GM12878 (cell line): ENCODE measurements around the gene DGKA. TPM values are rescaled to one million over a fixed set of nuclear protein-coding genes. Genes with fewer than 3 reads are reported as not detected.

Experiments used
- ATAC-seq: fragments of 200-7000 bp; cut with Tn5 transposase; 3 replicates; pipeline ENCODE4 v1.9.1; 2020; ENCODE audit warnings: mild to moderate bottlenecking, moderate library complexity
- BruUV-seq: library from RNA; stranded (reverse); fragments of 400-500 nt; replicated peaks from 2 replicates; lab custom pipeline; 2021; lab: Mats Ljungman, UMichigan
- CTCF ChIA-PET: fragments of 300-600 bp; sonication (Branson Sonifier 250); formaldehyde crosslinking; extraction: SDS; loops from one replicate; lab custom pipeline; 2021; ENCODE audit warnings: inconsistent platforms; lab: Yijun Ruan, JAX
- POLR2A ChIA-PET: fragments of 350-600 bp; formaldehyde crosslinking; extraction: SDS; loops from one replicate; lab custom pipeline; 2021; ENCODE audit warnings: inconsistent platforms; lab: Charles Lee
- RAD21 ChIA-PET: fragments of 300-600 bp; sonication (Branson Sonifier 250); formaldehyde crosslinking; loops from one replicate; lab custom pipeline; 2023; ENCODE audit warnings: antibody characterized with exemption; ENCODE audit not compliant: unreplicated experiment; lab: Charles Lee
- SMC1A ChIA-PET: fragments of 300-600 bp; sonication (Branson Sonifier 250); formaldehyde crosslinking; loops from one replicate; lab custom pipeline; 2023; ENCODE audit not compliant: unreplicated experiment, uncharacterized antibody; lab: Charles Lee
- DNase-seq: peaks from one replicate; pipeline ENCODE4 v3.0.0-alpha.2; 2011; ENCODE audit warnings: low read depth, low spot score
- FAIRE-seq: peaks from 3 replicates; lab custom pipeline; 2011; peaks lifted over from hg19 to GRCh38; lab: Jason Lieb, UNC
- H2AFZ ChIP-seq: 2 replicates; pipeline ENCODE4 v1.6.0; 2011; ENCODE audit warnings: low read depth, low read length, control low read depth; ENCODE audit not compliant: control insufficient read depth
- H3K27ac ChIP-seq: 2 replicates; pipeline ENCODE4 v1.5.1; 2011; ENCODE audit warnings: control low read depth; ENCODE audit not compliant: control insufficient read depth, insufficient read depth
- H3K27me3 ChIP-seq, 2 experiments: replicated peaks in 1 of 2; 2 replicates each; pipeline versions ENCODE4 v1.6.0 to v1.6.1; 2011; ENCODE audit warnings: low read length in 1 of 2; ENCODE audit not compliant: control insufficient read depth in 2 of 2, insufficient read depth in 2 of 2
- H3K36me3 ChIP-seq, 2 experiments: 2 replicates each; pipeline ENCODE4 v1.5.1; 2011; ENCODE audit warnings: low read length in 1 of 2; ENCODE audit not compliant: control insufficient read depth in 2 of 2, insufficient read depth in 2 of 2
- H3K4me1 ChIP-seq: 2 replicates; pipeline ENCODE4 v1.6.1; 2011; ENCODE audit warnings: mild to moderate bottlenecking, low read length, moderate library complexity, mixed read lengths; ENCODE audit not compliant: control insufficient read depth, insufficient read depth
- H3K4me2 ChIP-seq: 2 replicates; pipeline ENCODE4 v1.6.0; 2011; ENCODE audit warnings: control low read depth; ENCODE audit not compliant: control insufficient read depth, insufficient read depth
- H3K4me3 ChIP-seq: fragments of 200-600 bp; sonication (generic); 2 replicates; pipeline ENCODE4 v1.5.1; 2016
- H3K79me2 ChIP-seq: 2 replicates; pipeline ENCODE4 v1.6.0; 2011; ENCODE audit warnings: low read length; ENCODE audit not compliant: control insufficient read depth, insufficient read depth
- H3K9ac ChIP-seq: 2 replicates; pipeline ENCODE4 v1.8.0; 2011; ENCODE audit warnings: low read length, control low read depth, mixed read lengths; ENCODE audit not compliant: control insufficient read depth, insufficient read depth
- H3K9me3 ChIP-seq: replicated peaks from 3 replicates; pipeline ENCODE4 v1.5.1; 2011; ENCODE audit warnings: mild to moderate bottlenecking, low read length; ENCODE audit not compliant: control insufficient read depth, insufficient read depth
- H4K20me1 ChIP-seq: 2 replicates; pipeline ENCODE4 v1.6.0; 2011; ENCODE audit not compliant: control insufficient read depth, insufficient read depth
- BHLHE40 ChIP-seq, 2 experiments: fragments of 450-650 bp in 1 of 2; IDR thresholded peaks; 2 replicates each; pipeline ENCODE4 v1.6.1; 2011 to 2017; ENCODE audit warnings: low read depth in 2 of 2, borderline replicate concordance in 1 of 2, improper control_type of control experiment in 1 of 2, low read length in 1 of 2, mild to moderate bottlenecking in 1 of 2
- EGR1 ChIP-seq, 2 experiments: IDR thresholded peaks; 1 replicate in 1 of 2; 2 replicates in 1 of 2; pipeline ENCODE4 v1.6.1; 2011 to 2012; ENCODE audit warnings: low read depth in 2 of 2, low read length in 2 of 2, borderline replicate concordance in 1 of 2, mild to moderate bottlenecking in 1 of 2, moderate library complexity in 1 of 2
- GATAD2B ChIP-seq: fragments of 450-650 bp; conservative IDR thresholded peaks from 2 replicates; pipeline ENCODE4 v1.6.1; 2017; ENCODE audit warnings: low read depth, mild to moderate bottlenecking, moderate library complexity
- IKZF2 ChIP-seq, 2 experiments: fragments of 450-650 bp; IDR thresholded peaks; 2 replicates each; pipeline ENCODE4 v1.6.1; 2017; ENCODE audit warnings: mild to moderate bottlenecking in 2 of 2, moderate library complexity in 2 of 2
- NFIC ChIP-seq: IDR thresholded peaks from 2 replicates; pipeline ENCODE4 v1.6.1; 2012; ENCODE audit warnings: low read depth, mild to moderate bottlenecking, inconsistent platforms, low read length, moderate library complexity
- NFYB ChIP-seq: IDR thresholded peaks from 2 replicates; pipeline ENCODE4 v1.6.1; 2011; ENCODE audit warnings: low read depth, mild to moderate bottlenecking, low read length, improper control_type of control experiment, moderate library complexity; ENCODE audit not compliant: insufficient read depth
- POLR2A ChIP-seq: IDR thresholded peaks from 2 replicates; pipeline ENCODE4 v1.6.1; 2011; ENCODE audit warnings: low read depth, mild to moderate bottlenecking, low read length
- POLR2AphosphoS2 ChIP-seq: IDR thresholded peaks from 2 replicates; pipeline ENCODE4 v1.6.1; 2011; ENCODE audit warnings: low read depth, mild to moderate bottlenecking, low read length, improper control_type of control experiment, moderate library complexity
- POLR2AphosphoS5 ChIP-seq: IDR thresholded peaks from 2 replicates; pipeline ENCODE4 v1.6.1; 2011; ENCODE audit warnings: mild to moderate bottlenecking, low read length, inconsistent platforms
- POU2F2 ChIP-seq: IDR thresholded peaks from 3 replicates; pipeline ENCODE4 v1.6.1; 2011; ENCODE audit warnings: low read depth, mild to moderate bottlenecking, low read length, borderline replicate concordance
- RCOR1 ChIP-seq: conservative IDR thresholded peaks from 2 replicates; pipeline ENCODE4 v1.6.1; 2012; ENCODE audit warnings: low read depth, low read length, improper control_type of control experiment
- SMAD1 ChIP-seq: fragments of 450-650 bp; IDR thresholded peaks from 2 replicates; pipeline ENCODE4 v1.6.1; 2018; ENCODE audit warnings: mild to moderate bottlenecking, low read depth; ENCODE audit not compliant: partially characterized antibody
- SMAD5 ChIP-seq: IDR thresholded peaks from 2 replicates; pipeline ENCODE4 v1.6.1; 2016; ENCODE audit warnings: antibody characterized with exemption, low read depth
- YY1 ChIP-seq: IDR thresholded peaks from 2 replicates; pipeline ENCODE4 v1.6.1; 2011; ENCODE audit warnings: low read depth, mild to moderate bottlenecking, low read length
- ZNF24 ChIP-seq: fragments of 450-650 bp; IDR thresholded peaks from 2 replicates; pipeline ENCODE4 v1.6.1; 2017; ENCODE audit warnings: antibody characterized with exemption, mild to moderate bottlenecking
- ZSCAN29 ChIP-seq: fragments of 450-650 bp; IDR thresholded peaks from 2 replicates; pipeline ENCODE4 v1.6.1; 2017; ENCODE audit warnings: mild to moderate bottlenecking, moderate library complexity
- WGBS: methylation state at CpG from one replicate; pipeline ENCODE4 v1.1.6; 2016; ENCODE audit warnings: low lambda C conversion rate; ENCODE audit not compliant: insufficient replicate concordance, insufficient coverage; ENCODE audit errors: missing lambda C conversion rate; 5-methylcytosine and 5-hydroxymethylcytosine counted together
- in situ Hi-C: fragments of 300-500 bp; cut with MboI; formaldehyde crosslinking; loops from 9 replicates; pipeline ENCODE4 v1.14.3; 2018; ENCODE audit warnings: mixed read lengths
- intact Hi-C: fragments of 100-400 bp; cut with micrococcal nuclease; formaldehyde crosslinking; loops from one replicate; pipeline ENCODE4 v1.14.2; 2022; ENCODE audit not compliant: unreplicated experiment
- polyA plus RNA-seq, 11 experiments: library from polyadenylated mRNA; depleted of rRNA in 4 of 11; unstranded in 6 of 11; stranded (reverse) in 5 of 11; fragments of >200 nt; fragmentation: Nextera tagmentation in 4 of 11; fragmentation: Illumina TruSeq in 1 of 11; extraction: Ambion mirVana in 4 of 11; extraction: Trizol in 1 of 11; gene quantifications; 1 replicate in 1 of 11; 2 replicates in 10 of 11; pipeline versions ENCODE4 v1.2.1 to v1.2.3, GENCODE V29; 2011 to 2016; ENCODE audit warnings: inconsistent platforms in 2 of 11, missing spikeins in 2 of 11, low read depth in 1 of 11
- total RNA-seq, 4 experiments: library from RNA; depleted of rRNA in 3 of 4; stranded (reverse); fragments of >200 nt in 3 of 4; fragmentation: Illumina TruSeq in 1 of 4; extraction: Trizol in 1 of 4; gene quantifications; 2 replicates each; pipeline versions ENCODE4 v1.2.1 to v1.2.3, GENCODE V29; 2013 to 2021
- TF ChIP-seq, protein P1 (sequence below): fragments of 450-650 bp; conservative IDR thresholded peaks from 2 replicates; pipeline ENCODE4 v1.6.1; 2017; ENCODE audit warnings: mild to moderate bottlenecking, moderate library complexity
- TF ChIP-seq, protein P2 (sequence below): fragments of 150-350 bp; IDR thresholded peaks from 2 replicates; pipeline ENCODE4 v1.6.1; 2014; ENCODE audit warnings: mild to moderate bottlenecking, low read depth, low read length

The DGKA gene
- total and polyA plus RNA-seq, 10 of the 15 experiments (the other 5 are each of a cell fraction or from before 2014, with no cell fraction given) = 14.0 to 65.5 (median 37.1) TPM

DNA sequence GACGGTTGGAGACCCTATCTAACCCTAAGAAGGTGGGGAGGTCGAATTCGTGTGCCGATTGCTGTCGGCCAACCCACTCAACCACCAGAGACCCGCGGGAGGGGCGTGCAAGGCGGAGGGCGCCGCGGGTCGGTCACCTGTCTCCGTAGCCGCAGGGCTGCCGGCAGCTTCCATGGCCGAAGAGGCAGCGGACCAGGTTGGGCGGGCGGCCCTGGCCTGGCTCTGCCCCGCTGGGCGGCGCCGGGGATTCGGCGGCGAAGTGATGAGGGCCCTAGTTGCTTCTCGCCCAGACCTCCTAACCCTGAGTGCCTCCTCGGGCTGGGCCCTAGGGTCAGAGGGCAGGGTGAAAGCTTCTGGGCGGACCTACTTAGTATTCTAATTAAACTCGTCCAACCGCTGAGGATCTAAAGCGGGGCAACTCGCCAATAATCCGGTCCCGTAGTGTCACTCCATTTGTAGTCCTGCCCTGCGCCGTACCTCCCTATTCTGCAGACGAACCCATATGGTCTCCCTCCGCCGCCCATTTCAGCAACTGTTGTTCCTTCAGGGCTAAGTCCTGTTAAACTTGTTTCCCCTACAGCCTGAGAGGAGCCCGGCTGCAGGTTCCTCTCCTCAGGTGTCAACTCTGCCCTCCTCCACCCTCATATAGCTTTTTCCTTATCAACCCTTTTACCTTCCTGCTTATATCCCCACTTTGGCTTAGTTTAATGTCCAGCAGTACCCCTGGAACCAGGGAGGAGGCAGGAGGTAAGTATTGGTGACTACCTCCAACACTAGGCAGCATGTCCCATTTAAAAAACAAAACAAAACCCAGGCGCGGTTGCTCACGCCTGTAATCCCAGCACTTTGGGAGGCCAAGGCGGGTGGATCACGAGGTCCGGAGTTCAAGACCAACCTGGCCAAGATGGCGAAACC lies 3.1 kb upstream of the DGKA start, which contains the start of gene PYM1:
PYM1 (minus strand) TSS at position 307 of the 915 bp plus-strand sequence; CDS start at position 174, 133 bp downstream.
- peak; percentile 23 for FAIRE-seq
- BruUV-seq = no TSS peak
- peak; percentile 9 for TF ChIP-seq SMAD5
- TF ChIP-seq NFYB = peak; percentile 60; the same call in 1 of the 2 replicates
- peak; percentile 48 for TF ChIP-seq SMAD1
- no peak for TF ChIP-seq GATAD2B
- TF ChIP-seq POLR2AphosphoS2 = peak; percentile 50; the same call in 1 of the 2 replicates
- TF ChIP-seq NFIC = no peak
- TF ChIP-seq BHLHE40 (IDR thresholded peaks at IDR 0.05; ENCODE audit: borderline replicate concordance in 1 of 2, low read depth in 2 of 2, low read length in 1 of 2) = peak in 1 of 2 experiments; percentile 57; a peak in 1 of 4 replicates
- peak in 1 of 2 experiments; percentile 14; a peak in 1 of 4 replicates for TF ChIP-seq IKZF2 (IDR thresholded peaks at IDR 0.05)
- TF ChIP-seq RCOR1 = 0 out of 2 replicates have a peak, but pooled peaks have one; percentile 74
- TF ChIP-seq POU2F2 = 0 out of 3 replicates have a peak, but pooled peaks have one; percentile 12
- peak; percentile 78; the same call in 1 of the 2 replicates for TF ChIP-seq POLR2A
- peak; percentile 78 for TF ChIP-seq POLR2AphosphoS5
- TF ChIP-seq, protein P1, sequence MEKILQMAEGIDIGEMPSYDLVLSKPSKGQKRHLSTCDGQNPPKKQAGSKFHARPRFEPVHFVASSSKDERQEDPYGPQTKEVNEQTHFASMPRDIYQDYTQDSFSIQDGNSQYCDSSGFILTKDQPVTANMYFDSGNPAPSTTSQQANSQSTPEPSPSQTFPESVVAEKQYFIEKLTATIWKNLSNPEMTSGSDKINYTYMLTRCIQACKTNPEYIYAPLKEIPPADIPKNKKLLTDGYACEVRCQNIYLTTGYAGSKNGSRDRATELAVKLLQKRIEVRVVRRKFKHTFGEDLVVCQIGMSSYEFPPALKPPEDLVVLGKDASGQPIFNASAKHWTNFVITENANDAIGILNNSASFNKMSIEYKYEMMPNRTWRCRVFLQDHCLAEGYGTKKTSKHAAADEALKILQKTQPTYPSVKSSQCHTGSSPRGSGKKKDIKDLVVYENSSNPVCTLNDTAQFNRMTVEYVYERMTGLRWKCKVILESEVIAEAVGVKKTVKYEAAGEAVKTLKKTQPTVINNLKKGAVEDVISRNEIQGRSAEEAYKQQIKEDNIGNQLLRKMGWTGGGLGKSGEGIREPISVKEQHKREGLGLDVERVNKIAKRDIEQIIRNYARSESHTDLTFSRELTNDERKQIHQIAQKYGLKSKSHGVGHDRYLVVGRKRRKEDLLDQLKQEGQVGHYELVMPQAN = peak; percentile 28
- TF ChIP-seq EGR1 (IDR thresholded peaks at IDR 0.05; ENCODE audit: borderline replicate concordance in 1 of 2, low read depth in 2 of 2, low read length in 2 of 2) = no peak
- peak; percentile 87 for TF ChIP-seq ZSCAN29
- TF ChIP-seq, protein P2, sequence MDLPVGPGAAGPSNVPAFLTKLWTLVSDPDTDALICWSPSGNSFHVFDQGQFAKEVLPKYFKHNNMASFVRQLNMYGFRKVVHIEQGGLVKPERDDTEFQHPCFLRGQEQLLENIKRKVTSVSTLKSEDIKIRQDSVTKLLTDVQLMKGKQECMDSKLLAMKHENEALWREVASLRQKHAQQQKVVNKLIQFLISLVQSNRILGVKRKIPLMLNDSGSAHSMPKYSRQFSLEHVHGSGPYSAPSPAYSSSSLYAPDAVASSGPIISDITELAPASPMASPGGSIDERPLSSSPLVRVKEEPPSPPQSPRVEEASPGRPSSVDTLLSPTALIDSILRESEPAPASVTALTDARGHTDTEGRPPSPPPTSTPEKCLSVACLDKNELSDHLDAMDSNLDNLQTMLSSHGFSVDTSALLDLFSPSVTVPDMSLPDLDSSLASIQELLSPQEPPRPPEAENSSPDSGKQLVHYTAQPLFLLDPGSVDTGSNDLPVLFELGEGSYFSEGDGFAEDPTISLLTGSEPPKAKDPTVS = no peak
- TF ChIP-seq ZNF24 = no peak
- peak; percentile 77 for TF ChIP-seq YY1

More for the DNA sequence above, 3.1 kb upstream of the DGKA start, which contains the start of gene PYM1:
- peak within 1 kb of the TSS; percentile 99 for H3K9ac ChIP-seq
- H4K20me1 ChIP-seq = no peaks in the 10 kb centered on the region
- in situ Hi-C loops = loop anchor here (5.0 kb wide), 1 partner anchor 101 kb away; the partner anchor contains the start of gene DNAJC14
- no peaks in the 10 kb centered on the region for H3K27me3 ChIP-seq
- peak; percentile 76 for DNase-seq
- SMC1A ChIA-PET = interaction anchor here (0.8 to 4.8 kb wide), 12 partner anchors 9 to 208 kb away, joined by 3 to 34 read pairs (median 6); partner anchors contain the start of genes DNAJC14, ORMDL2, RDH5 and SARNP
- peak within 1 kb of the TSS; percentile 98 for H3K4me2 ChIP-seq
- intact Hi-C loops = loop anchor here (2.0 to 5.0 kb wide), 3 partner anchors 111 to 189 kb away; partner anchors contain the start of genes PA2G4, RPL41, SARNP and ZC3H10
- POLR2A ChIA-PET = interaction anchor here (0.6 to 7.3 kb wide), 17 partner anchors 8 to 797 kb away, joined by 3 to 66 read pairs (median 6); partner anchors contain the start of genes CD63, DNAJC14, NACA and ORMDL2
- peaks cover 0 to 11% of the 10 kb centered on the region in 2 experiments; a peak in 1 of 4 replicates for H3K36me3 ChIP-seq
- peak within 1 kb of the TSS; percentile 61 for H2AFZ ChIP-seq
- H3K79me2 ChIP-seq = peaks cover 65% of the 10 kb centered on the region
- RAD21 ChIA-PET = interaction anchor here (0.7 to 5.3 kb wide), 9 partner anchors 12 to 188 kb away, joined by 3 to 30 read pairs (median 12); partner anchors contain the start of genes DNAJC14, ORMDL2, RAB5B and SARNP
- peak within 1 kb of the TSS; percentile 96 for H3K27ac ChIP-seq
- peak; percentile 62 for ATAC-seq
- CTCF ChIA-PET = interaction anchor here (0.7 to 6.8 kb wide), 18 partner anchors 11 to 262 kb away, joined by 3 to 57 read pairs (median 4); partner anchors contain the start of genes DNAJC14, GDF11, ORMDL2 and PA2G4
- under 1% methylated on average over 49 of the region's 49 CpGs for WGBS
- no peaks in the 10 kb centered on the region for H3K9me3 ChIP-seq
- peak within 1 kb of the TSS; percentile 93 for H3K4me3 ChIP-seq
- peaks cover 4% of the 10 kb centered on the region; the same call in 1 of the 2 replicates for H3K4me1 ChIP-seq
